Neural progenitor cell (in vitro differentiated cells): ENCODE results near the gene HHAT. TPM values are rescaled to one million over a fixed set of nuclear protein-coding genes. Genes with fewer than 3 reads are reported as not detected.
"Not testable (repeated sequence)": the region's sequence is repeated elsewhere in the genome, so short reads cannot be mapped to it uniquely, and the experiment has no call there.

Source experiments
- DNase-seq: peaks from one replicate; pipeline ENCODE4 v3.0.0-alpha.2; 2016; ENCODE audit warnings: low spot score
- H2AFZ ChIP-seq: fragments of 200-600 bp; sonication (generic); replicated peaks from 2 replicates; pipeline ENCODE4 v1.6.1; 2016; ENCODE audit warnings: antibody characterized with exemption
- H3F3A ChIP-seq: fragments of 200-600 bp; sonication (generic); 2 replicates; pipeline ENCODE4 v1.6.1; 2016; ENCODE audit warnings: antibody characterized with exemption, low read depth
- H3K27ac ChIP-seq: fragments of 200-600 bp; sonication (generic); 2 replicates; pipeline ENCODE4 v1.5.1; 2016; ENCODE audit warnings: mild to moderate bottlenecking
- H3K27me3 ChIP-seq: fragments of 200-600 bp; sonication (generic); 2 replicates; pipeline ENCODE4 v1.6.1; 2016; ENCODE audit warnings: mild to moderate bottlenecking, moderate library complexity
- H3K36me3 ChIP-seq: fragments of 200-600 bp; sonication (generic); 2 replicates; pipeline ENCODE4 v1.5.1; 2016
- H3K4me1 ChIP-seq: fragments of 200-600 bp; sonication (generic); 2 replicates; pipeline ENCODE4 v1.6.1; 2016; ENCODE audit warnings: mixed run types
- H3K4me2 ChIP-seq: fragments of 200-600 bp; sonication (generic); 2 replicates; pipeline ENCODE4 v1.6.1; 2016
- H3K4me3 ChIP-seq: fragments of 200-600 bp; sonication (generic); 2 replicates; pipeline ENCODE4 v1.5.1; 2016
- H3K79me2 ChIP-seq: fragments of 200-600 bp; sonication (generic); 2 replicates; pipeline ENCODE4 v1.6.1; 2016; ENCODE audit warnings: low read depth
- H3K9ac ChIP-seq: fragments of 200-600 bp; sonication (generic); 2 replicates; pipeline ENCODE4 v1.6.1; 2016
- H3K9me3 ChIP-seq: fragments of 200-600 bp; sonication (generic); 2 replicates; pipeline ENCODE4 v1.5.1; 2016; ENCODE audit warnings: low read depth
- H4K20me1 ChIP-seq: fragments of 200-600 bp; sonication (generic); 2 replicates; pipeline ENCODE4 v1.6.1; 2016; ENCODE audit warnings: low read depth
- H3K27ac Mint-ChIP-seq: 3 replicates; pipeline ENCODE4 v1.8.0; 2021; ENCODE audit warnings: mixed read lengths
- H3K27me3 Mint-ChIP-seq: 2 replicates; pipeline ENCODE4 v1.8.0; 2022; ENCODE audit warnings: low read depth, mild to moderate bottlenecking, inconsistent platforms, moderate library complexity, mixed read lengths; ENCODE audit not compliant: insufficient read depth
- H3K36me3 Mint-ChIP-seq: 3 replicates; pipeline ENCODE4 v1.8.0; 2021; ENCODE audit warnings: mixed read lengths
- H3K4me1 Mint-ChIP-seq: 3 replicates; pipeline ENCODE4 v1.8.0; 2021; ENCODE audit warnings: mixed read lengths
- H3K4me3 Mint-ChIP-seq: 3 replicates; pipeline ENCODE4 v1.8.0; 2021; ENCODE audit warnings: mild to moderate bottlenecking, moderate library complexity, mixed read lengths
- H3K9me3 Mint-ChIP-seq: 3 replicates; pipeline ENCODE4 v1.8.0; 2020; ENCODE audit warnings: mixed read lengths
- CTCF ChIP-seq: fragments of 200-600 bp; sonication (generic); IDR thresholded peaks from 2 replicates; pipeline ENCODE4 v1.5.1; 2017; ENCODE audit warnings: antibody characterized with exemption, mild to moderate bottlenecking
- EZH2 ChIP-seq: fragments of 200-600 bp; sonication (generic); IDR thresholded peaks from 2 replicates; pipeline ENCODE4 v1.6.1; 2017; ENCODE audit warnings: antibody characterized with exemption, mild to moderate bottlenecking, moderate library complexity
- EZH2phosphoT487 ChIP-seq: fragments of 200-600 bp; sonication (generic); IDR thresholded peaks from 2 replicates; pipeline ENCODE4 v1.6.1; 2017; ENCODE audit warnings: antibody characterized with exemption
- total RNA-seq: library from RNA; depleted of rRNA; stranded (reverse); fragments of >200 nt; gene quantifications from 2 replicates; pipeline ENCODE4 v1.2.3, GENCODE V29; 2015; ENCODE audit warnings: low replicate concordance

The HHAT gene
- total RNA-seq, 1 donor from 2014 or later = 10.3 TPM

GRCh38 chr1:210417881-210418280, 89.2 kb downstream of the HHAT start:
- H3K27ac ChIP-seq = no peak overlapping the region
- H4K20me1 ChIP-seq = no peaks in the 10 kb centered on the region
- H3K79me2 ChIP-seq = no peaks in the 10 kb centered on the region
- no peaks in the 10 kb centered on the region for H3F3A ChIP-seq
- H3K36me3 ChIP-seq = no peaks in the 10 kb centered on the region
- TF ChIP-seq EZH2phosphoT487 (no peak), CTCF (no peak), EZH2 (no peak)
- no peaks in the 10 kb centered on the region for H3K27me3 ChIP-seq
- peaks cover 16% of the 10 kb centered on the region for H3K36me3 Mint-ChIP-seq
- no peak overlapping the region for H3K4me3 ChIP-seq
- H3K27me3 Mint-ChIP-seq = no peaks in the 10 kb centered on the region
- no peak overlapping the region for H3K4me2 ChIP-seq
- peaks cover 14% of the 10 kb centered on the region for H3K9me3 Mint-ChIP-seq
- no peak overlapping the region for H2AFZ ChIP-seq
- no peaks in the 10 kb centered on the region for H3K9me3 ChIP-seq
- peaks cover 33% of the 10 kb centered on the region for H3K4me1 Mint-ChIP-seq
- no peak overlapping the region for H3K27ac Mint-ChIP-seq
- no peak overlapping the region for H3K4me3 Mint-ChIP-seq
- peaks cover 5% of the 10 kb centered on the region for H3K4me1 ChIP-seq
- DNase-seq = no peak
- H3K9ac ChIP-seq = no peak overlapping the region

GRCh38 chr1:210418863-210419650, 90.4 kb downstream of the HHAT start:
- H3K4me1 Mint-ChIP-seq = peaks cover 33% of the 10 kb centered on the region
- H3K27ac Mint-ChIP-seq = peak overlapping the region; percentile 92
- Histone ChIP-seq H3K27me3 (no peaks in the 10 kb centered on the region), H4K20me1 (no peaks in the 10 kb centered on the region), H3K36me3 (no peaks in the 10 kb centered on the region), H3K9ac (no peak overlapping the region), H3K4me2 (no peak overlapping the region), H3K27ac (no peak overlapping the region), H3K79me2 (no peaks in the 10 kb centered on the region), H3K4me3 (no peak overlapping the region), H3F3A (no peaks in the 10 kb centered on the region), H2AFZ (no peak overlapping the region), H3K9me3 (no peaks in the 10 kb centered on the region), H3K4me1 (peaks cover 5% of the 10 kb centered on the region)
- no peak overlapping the region for H3K4me3 Mint-ChIP-seq
- H3K9me3 Mint-ChIP-seq = peaks cover 14% of the 10 kb centered on the region
- TF ChIP-seq CTCF (no peak), EZH2 (no peak), EZH2phosphoT487 (no peak)
- peaks cover 20% of the 10 kb centered on the region for H3K36me3 Mint-ChIP-seq
- H3K27me3 Mint-ChIP-seq = no peaks in the 10 kb centered on the region
- peak; percentile 22 for DNase-seq

DNA sequence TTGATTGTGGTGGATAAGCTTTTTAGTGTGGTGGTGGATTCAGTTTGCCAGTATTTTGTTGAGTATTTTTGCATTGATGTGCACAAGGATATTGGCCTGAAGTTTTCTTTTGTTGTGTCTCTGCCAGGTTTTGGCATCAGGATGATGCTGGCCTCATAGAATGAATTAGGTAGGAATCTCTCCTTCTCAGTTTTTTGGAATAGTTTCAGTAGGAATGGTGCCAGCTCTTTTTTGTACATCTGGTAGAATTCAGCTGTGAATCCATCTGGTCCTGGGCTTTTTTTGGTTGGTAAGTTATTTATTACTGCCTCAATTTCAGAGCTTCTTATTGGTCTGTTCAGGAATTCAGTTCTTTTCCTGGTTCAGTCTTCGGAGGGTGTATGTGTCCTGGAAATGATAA, 98.0 kb downstream of the HHAT start:
- not testable (repeated sequence) for H4K20me1 ChIP-seq, H3K4me1 ChIP-seq, H3K36me3 ChIP-seq, H3K9ac ChIP-seq, H3K27me3 Mint-ChIP-seq, H2AFZ ChIP-seq, H3K79me2 ChIP-seq, H3K4me2 ChIP-seq, H3K4me1 Mint-ChIP-seq, H3K9me3 ChIP-seq, H3K27me3 ChIP-seq, H3K4me3 Mint-ChIP-seq, DNase-seq, H3K4me3 ChIP-seq, H3K27ac Mint-ChIP-seq, H3F3A ChIP-seq, H3K27ac ChIP-seq
- H3K9me3 Mint-ChIP-seq = peaks cover 21% of the 10 kb centered on the region
- H3K36me3 Mint-ChIP-seq = peaks cover 10% of the 10 kb centered on the region

- no peaks in the 10 kb centered on the region for H3K27me3 ChIP-seq
- Mint-ChIP-seq H3K36me3 (peaks cover 5% of the 10 kb centered on the region), H3K27ac (no peak overlapping the region), H3K4me3 (no peak overlapping the region), H3K9me3 (peaks cover 11% of the 10 kb centered on the region), H3K27me3 (no peaks in the 10 kb centered on the region), H3K4me1 (peaks cover 5% of the 10 kb centered on the region)
- H4K20me1 ChIP-seq = no peaks in the 10 kb centered on the region
- no peak overlapping the region for H3K9ac ChIP-seq
- no peaks in the 10 kb centered on the region for H3F3A ChIP-seq
- no peaks in the 10 kb centered on the region for H3K9me3 ChIP-seq
- peaks cover 4% of the 10 kb centered on the region for H3K4me1 ChIP-seq
- TF ChIP-seq CTCF = no peak
- no peak for TF ChIP-seq EZH2phosphoT487
- no peak for TF ChIP-seq EZH2
- no peaks in the 10 kb centered on the region for H3K79me2 ChIP-seq
- H2AFZ ChIP-seq = no peak overlapping the region
- H3K4me2 ChIP-seq = no peak overlapping the region
- H3K27ac ChIP-seq = no peak overlapping the region
- no peaks in the 10 kb centered on the region for H3K36me3 ChIP-seq
- no peak overlapping the region for H3K4me3 ChIP-seq
- no peak for DNase-seq
Measured at GRCh38 chr1:210428696-210429095, 100.0 kb downstream of the HHAT start.
